HG03139 (cell line): Measurements from ENCODE around the gene NOL4L.

Experiments
- ATAC-seq: cut with Tn5 transposase; IDR thresholded peaks from one replicate; pipeline ENCODE4 v1.9.1; 2021; ENCODE audit not compliant: unreplicated experiment

NOL4L gene

DNA sequence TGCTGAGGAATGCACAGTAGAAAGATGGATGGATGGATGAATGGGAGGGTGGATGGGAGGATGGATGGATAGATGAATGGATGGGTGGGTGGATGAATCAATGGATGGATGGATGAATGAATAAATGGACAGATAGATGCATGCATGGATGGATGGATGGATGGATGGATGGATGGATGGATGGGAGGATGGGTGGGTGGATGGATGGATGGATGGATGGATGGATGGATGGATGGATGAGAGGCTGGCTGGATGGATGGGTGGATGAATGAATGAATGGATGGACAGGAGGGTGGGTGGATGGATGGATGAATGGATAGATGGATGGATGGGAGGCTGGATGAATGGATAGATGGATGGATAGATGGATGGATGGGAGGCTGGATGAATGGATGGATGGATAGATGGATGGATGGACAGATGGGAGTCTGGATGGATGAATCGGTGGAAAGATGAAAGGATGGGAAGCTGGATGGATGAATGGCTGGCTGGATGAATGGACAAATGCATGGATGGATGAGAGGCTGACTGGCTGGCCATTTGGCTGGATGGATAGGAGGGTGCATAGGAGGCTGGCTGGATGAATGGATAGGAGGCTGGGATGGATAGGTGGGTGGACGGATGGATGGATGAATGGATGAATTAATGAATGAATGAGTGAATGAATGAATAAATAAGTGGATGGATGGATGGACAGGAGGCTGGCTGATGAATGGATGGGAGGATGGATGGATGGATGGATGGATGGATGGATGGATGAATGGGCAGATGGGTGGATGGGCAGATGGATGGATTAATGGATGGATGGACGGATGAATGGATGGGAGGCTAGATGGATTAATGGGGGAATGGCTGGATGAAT lies 28.3 kb upstream of the NOL4L start:
- no peak for ATAC-seq

DNA sequence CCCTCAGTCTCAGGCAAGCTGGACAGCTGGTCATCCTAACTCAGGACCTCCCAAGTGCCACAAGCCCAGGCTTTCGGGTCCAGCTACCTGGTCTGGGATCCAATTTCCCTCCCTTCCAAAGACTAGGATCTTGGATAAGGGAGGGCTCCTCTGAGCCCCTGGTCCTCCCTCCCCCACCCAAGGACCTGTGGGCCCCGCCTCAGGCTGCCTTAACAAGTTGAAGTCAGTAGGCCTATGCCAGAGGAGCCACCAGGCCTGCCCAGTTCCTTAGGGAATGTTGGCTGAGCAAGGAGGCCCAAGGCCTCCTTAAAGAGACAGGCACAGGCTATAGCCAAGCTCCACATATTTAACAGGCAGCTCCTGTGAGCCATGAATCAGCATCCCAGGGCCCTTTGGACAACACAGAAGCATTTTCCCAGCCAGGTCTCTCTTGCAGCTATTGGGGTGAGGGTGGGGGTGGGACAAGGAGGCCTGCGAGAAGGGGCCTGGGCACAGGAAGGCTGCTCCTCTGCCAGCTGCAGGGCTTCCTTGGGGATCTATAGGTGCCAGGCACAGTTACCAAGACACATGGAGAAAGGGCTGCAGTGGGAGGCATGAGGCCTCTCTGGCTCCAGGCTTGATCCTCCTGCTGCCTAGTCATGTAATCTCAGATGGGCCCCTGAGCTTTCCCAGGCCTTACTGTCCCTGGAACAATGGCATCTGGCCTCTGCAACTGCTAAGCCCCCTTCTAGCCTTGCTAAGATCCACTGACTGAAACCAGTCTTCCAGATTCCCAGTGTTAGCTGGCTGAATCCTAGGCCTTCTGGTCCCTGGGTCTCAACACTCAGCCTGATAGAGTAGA lies 27.4 kb upstream of the NOL4L start:
- no peak for ATAC-seq

DNA sequence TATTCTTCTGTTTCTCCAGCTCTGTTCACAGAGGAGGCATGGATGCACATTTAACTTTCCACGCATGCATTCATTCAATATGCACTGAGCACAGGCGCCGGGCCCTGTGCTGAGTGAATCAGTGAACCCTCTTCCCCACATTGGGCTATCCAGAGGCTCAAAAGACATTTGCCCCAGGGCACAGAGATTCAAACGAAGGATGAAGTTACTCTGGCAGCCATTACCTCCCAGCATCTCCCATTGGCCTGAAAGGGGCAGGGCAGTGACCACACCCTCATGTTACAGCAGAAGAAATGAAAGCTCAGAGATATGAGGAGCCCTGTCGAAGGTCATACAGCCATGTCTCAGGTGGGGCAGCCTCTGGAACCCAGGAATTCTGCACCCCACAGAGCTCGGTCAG lies 26.7 kb upstream of the NOL4L start:
- ATAC-seq, result no peak

DNA sequence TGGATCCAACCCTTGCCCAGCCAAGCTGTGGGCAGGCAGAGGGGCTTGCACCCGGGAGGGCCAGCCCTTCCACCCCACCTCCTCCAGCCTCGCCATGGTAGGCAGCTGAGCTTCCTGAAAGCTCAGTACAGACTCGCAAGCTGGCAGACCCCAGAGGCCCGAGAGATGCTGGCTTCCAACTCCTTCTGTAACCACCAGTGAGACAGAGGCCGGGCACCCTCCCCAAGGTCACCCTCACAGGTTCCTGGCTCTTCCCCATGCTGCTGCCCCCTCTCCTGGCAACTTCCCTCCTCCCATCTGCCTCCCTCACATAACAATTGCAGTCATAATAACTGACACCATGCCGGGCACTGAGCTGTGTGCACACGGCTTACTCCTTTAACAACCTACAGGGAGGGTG lies 26.2 kb upstream of the NOL4L start:
- ATAC-seq, result no peak

DNA sequence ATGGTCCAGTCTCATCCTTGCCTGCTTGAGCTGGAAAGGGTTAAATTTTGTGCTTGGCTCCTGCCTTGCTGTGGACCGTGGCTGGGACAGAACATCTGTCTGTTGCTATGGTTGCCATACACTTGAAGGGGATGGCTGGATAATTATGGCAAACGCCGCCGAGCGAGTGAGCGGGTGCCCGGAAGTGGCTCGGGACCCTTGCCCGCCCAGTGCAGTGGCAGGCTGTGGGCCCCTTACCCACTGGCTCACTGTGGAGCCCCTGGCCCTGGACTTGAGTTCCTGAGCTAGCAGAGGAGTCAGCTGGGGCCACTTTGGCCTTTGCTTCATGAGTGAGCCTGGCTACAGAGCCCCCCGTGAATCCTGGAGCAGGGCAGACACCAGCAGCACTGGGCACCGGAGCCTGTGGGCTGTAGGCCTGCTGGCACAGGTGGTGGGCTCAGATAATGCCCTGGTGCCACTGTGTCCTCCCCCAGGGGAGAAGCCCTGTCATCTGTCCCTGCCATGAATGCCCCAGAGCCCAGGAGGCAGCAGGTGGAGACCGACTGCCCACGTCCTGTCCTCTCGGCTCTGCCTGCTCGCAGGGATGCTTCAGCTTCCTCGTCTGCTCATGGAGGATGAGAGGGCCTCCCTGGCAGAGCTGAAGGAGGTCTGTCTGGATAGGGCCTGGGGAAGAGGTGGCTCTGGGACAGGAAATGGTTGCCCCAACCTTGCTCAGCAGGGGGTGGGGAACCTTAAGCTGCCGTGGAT lies 25.5 kb upstream of the NOL4L start:
- ATAC-seq, result no peak

DNA sequence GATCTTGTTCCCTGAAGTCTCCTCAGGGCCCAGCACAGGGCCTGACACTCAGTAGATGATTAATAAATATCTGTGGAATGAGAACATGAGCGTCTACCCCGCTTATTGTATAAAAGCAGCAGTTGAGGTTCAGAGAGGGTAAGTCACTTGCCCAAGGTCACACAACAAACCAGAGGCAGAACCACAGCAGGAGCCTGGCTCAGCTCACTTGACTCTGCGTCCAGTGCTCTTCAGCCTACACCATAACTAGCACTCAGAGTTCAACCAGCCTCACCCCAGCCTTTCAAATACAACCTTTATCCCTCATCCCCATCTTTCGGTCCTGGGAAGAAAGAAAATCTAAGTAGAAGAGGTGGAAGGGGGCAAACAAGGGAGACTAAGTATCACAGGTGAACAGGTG lies 24.9 kb upstream of the NOL4L start:
- ATAC-seq, result no peak

DNA sequence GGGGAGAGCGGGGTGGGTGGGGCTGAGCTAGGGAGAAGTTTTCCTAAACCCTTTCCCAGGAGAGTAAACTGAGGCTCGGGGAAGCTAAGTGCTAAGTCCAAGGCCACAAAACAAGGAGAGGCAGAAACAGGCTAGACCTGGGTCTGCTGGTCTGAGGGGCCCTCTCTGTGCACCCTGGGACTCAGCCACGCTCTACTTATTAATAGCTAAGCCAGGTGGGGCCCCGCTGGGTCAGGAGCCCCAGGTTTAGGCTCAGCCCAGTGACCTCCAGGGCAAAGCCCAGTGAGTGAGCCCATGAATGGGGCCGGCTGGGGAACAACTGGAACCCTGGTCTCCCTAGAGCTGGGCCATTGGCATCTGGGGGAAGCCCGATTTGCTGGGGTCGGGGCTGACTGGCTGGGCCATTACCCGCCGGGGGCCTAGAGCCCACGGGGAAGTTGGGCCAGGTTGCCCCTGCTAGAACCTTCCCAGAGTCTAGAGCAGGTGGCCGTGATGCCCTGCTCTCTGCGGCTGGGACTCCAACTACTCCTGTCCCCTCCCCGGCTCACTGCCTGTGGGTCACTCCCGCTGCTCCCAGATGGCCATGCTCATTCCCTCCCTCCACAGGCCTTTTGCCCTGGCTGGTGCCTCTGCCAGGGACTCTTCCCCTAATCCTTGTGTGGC lies 24.1 kb upstream of the NOL4L start:
- no peak for ATAC-seq

DNA sequence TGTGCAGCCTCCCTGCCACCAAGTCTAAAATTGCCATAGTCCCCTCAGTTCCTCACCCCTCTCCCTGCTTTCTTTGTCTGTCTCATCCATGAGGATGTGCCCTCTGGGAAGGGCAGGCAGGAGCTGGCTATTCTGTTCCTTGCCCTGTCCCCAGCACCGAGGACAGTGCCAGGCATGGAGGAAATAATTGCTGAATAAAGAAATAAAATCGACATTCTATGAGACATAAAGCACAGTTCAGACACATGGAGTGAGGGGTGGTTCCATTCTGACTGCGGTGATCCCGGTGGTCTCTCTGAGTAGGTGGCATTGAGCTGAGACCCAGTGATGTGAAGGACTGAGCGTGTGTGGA lies 23.5 kb upstream of the NOL4L start:
- no peak for ATAC-seq

DNA sequence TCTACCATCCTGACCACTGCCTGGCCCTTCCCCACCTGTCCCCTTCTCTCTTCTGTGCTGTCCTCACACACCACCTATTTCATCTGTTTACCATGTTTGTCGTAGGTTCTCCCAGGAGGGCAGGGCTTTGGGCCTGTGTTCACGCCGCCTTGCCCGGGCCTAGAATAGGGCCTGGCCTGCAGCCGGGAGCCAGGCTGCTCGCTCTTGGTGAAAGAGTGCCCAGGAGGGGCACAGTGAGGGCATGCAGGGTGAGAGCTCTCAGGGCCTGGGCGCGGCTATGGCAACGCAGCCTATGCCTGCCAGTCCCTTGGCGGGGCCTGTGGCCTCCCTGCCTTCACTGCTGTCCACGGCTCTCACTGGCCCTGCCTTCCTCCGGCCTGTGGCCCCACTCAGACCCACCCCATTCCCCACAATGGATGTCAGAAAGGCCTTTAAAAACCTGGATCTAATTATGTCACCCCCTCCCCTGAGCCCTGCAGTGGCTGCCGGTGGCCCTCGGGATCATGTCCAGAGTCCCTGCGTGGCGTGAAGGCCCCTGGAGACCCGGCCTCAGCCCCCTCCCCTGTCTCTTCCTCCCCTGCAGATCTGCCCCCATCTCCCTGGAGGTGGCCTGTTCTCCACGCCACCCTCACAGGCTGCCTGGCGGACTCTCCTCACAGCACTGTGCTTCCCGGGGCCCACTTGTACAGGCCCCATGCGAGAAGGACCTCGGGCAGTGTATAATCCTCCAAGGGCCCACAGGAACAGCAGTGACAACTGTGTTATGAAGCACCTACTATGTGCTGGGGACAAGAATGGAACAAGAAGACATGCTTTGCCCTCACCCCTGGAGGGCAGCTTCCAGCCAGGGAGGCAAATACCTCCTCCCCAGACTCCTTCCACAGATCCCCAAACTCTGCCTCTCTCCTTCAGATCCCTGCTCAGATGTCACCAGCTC lies 22.9 kb upstream of the NOL4L start:
- no peak for ATAC-seq

DNA sequence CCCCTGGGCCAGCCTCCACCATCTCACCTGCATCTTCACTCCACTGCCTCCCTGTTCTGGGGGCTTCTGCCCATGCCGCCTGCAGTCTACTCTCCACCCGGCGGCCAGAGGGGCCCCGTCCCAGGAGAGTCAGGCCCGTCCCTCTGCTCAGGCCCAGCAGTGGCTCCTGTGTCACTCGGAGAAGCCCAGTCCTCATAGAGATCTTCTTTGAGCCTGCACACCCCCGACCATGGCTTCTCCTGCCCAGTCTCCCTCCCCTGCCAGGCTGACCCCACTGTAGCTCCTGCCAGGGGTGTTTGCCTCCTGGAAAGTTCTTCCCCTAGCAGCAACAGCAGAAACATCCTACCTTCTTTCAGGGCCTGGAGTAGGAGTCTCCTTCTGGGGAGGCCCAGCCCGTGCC lies 22.2 kb upstream of the NOL4L start:
- no peak for ATAC-seq

DNA sequence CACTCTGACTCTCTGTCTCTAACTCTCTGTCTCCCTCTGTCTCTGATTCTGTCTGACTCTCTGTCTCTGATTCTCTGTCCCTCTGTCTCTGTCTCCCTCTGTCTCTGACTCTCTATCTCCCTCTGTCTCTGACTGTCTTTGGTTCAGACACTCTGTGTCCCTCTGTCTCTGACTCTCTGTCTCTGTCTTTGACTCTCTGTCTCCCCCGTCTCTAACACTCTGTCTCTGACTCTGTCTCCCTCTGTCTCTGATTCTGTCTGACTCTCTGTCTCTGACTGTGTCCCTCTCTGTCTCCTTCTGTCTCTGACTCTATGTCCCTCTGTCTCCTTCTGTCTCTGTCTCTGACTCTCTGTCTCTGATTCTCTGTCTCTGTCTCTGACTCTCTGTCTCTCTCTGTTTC lies 21.7 kb upstream of the NOL4L start:
- ATAC-seq, result no peak

DNA sequence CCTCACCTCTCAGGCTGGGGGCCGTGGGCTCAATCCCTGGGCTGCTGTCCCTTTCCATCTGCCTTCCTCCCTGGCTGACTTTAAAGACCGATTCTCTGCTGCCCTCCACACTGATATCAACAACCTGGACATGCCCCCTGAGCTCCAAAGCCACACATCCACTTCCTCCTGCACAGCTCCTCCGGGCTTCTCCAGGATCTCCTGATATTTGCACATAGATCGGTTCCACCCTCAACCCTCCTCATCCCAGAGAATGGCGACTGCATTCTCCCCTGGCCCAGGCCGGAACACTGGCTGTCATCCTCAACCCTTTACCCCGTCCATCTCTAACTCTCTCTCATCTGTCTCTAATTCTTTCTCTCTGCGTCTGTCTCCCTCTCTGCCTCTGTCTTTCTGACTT lies 21.0 kb upstream of the NOL4L start:
- ATAC-seq, result no peak

DNA sequence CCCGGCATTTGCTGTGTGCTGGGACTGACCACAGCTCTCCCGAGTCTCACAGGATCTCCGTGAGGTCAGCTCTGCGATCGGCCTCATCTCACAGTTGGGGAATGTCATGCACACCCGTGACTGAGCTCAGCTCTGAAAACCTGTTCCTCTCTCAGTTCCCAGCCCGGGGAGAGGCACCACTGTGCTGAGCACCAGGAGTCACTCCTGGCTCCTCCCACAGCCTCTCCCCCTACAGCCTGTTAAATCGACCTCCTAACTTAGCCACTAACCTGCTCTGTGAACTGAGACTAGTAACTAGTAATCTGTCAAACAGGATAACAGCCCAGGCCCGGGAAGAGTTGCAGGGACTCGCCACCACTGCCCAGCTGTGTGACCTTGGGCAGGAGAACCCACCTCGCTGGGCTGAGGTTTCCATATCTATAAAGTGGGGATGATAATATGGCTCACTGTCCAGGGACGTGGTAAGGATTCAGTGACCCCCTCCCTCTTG lies 20.1 kb upstream of the NOL4L start:
- ATAC-seq, result no peak

DNA sequence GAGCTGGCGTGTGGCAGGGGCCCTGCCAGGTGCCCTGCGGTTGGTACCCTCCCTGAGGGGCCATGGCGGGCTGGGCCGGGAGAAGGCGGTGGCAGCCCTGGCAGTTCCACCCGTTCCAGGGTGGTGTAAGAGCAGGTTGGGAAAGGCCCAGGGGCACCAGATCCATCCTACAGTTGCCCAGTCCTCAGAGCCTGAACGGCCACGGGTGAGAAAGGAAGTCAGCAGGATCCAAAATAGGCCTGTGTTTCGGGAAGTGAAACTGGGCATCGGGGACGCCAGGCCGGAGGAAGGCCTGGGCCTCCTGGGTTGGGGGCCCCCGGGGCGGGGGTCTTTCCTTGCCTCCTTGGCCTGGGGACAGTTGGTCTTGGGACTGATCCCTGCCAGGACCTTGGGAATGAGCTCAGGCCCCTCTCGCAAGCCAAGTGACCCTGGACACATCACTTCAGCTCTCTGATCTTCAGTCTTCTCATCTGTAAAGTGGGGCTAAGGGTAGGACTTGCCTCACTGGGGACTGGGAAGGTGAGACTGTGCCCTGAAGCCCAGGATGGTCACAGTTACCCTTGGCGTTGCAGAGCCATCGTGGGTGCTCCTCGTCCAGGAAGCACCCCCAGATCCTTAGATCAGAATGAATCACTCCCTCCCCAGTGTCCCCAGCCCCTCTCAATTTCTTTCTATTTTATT lies 18.1 kb upstream of the NOL4L start:
- no peak for ATAC-seq

DNA sequence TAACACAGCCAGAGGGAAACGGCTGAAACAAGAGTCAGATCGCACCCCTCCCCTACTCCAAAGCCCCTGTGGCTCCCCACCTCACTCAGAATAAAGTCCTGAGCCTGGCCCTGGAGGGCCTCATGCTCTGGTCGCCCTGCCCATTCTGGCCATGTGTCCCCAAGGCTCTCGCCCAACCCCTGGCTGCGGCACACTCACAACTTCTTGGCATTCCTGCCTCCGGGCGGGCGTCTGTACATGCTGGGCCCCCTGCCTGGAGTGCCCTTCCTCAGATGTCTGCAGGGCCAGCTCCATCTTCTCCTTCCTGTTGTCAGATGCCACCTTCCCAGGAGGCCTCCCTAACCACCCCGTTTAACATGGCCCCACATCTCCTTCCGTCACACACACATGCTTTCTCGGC lies 17.1 kb upstream of the NOL4L start:
- no peak for ATAC-seq

DNA sequence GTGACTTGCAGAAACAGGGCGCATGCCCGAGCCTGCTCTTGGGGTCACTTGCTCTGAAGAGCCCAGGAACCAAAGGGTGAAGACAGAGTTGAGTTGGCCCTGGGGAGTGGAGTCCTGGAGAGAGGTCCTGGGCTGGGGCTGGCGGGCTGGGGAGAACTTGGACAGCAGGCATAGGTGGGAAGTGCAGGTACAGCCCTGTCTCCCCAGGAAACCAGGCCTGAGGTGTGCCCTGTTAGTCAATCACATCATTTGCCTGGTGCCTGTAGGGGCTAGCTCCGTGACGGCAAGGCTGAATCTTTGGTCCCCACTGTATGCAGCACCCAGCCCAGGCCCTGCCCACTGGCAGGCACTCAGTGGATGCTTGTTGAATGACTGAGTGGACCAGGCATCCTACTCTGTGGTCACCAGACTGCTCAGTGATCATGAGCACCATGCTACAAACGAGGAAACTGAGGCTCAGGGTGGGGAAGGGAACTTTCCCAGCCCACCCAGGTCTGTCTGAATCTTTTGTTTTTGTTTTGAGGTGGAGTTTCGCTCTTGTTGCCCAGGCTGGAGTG lies 15.6 kb upstream of the NOL4L start:
- ATAC-seq, result no peak

DNA sequence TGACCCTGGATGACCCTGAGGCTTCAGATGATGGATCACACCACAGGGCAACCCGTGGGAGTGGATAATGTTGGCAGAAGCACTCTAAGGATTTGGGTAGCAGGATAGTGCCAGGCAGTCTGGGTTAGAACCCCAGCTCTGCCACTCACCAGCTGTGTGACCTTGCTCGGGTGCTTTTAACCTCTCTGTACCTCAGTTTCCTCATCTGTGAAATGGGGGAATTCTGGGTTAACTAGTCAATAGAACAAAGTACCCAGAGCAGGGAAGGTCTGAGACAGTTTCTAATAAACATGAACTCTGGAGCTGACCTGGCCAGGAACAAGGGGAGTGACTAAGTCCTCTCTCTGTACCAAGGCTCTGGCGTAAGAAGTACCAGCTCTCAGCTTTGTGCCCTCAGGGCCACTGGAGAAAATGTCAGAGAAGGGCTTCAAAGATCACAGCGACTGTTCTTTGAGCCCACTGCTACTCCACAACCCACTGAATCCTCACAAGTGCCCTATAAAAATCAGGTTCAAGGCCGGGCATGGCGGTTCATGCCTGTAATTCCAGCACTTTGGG lies 14.7 kb upstream of the NOL4L start:
- ATAC-seq, result no peak

DNA sequence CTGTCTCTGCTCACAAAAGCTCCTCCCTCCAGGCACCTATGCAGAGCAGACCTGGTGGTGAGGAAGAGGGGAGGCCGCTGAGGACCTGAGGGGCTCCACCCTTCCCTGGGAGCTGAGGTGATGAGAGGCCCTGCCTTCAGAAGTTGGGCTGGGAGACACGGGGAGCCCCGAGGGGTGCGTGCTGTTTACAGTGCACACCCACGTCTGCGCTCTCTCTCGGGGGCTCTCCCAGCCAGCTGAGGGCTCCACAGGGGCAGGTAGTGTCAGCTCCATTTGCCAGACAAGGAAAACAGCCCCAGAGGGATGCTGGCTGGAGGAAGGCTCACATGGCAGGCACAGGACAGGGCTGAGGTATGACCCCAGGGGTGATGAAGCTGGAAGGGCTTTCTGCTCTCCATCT lies 13.5 kb upstream of the NOL4L start:
- no peak for ATAC-seq

DNA sequence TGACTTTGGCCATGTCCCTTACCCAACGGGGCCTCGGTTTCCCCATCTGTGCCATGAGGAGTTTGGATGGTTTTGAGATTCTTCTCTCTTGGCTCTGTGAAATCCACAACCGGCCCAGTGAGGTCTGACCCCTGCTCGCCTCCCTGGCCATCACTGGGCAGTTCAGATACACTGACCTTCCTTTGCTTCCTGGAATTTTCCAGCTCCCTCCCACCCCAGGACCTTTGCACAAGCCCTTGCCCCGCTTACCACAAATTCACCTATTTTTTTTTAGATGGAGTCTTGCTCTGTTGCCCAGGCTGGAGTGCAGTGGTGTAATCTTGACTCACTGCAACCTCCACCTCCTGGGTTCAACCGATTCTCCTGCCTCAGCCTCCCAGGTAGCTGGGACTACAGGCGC lies 12.6 kb upstream of the NOL4L start:
- no peak for ATAC-seq
